ENCODE data around the gene LCE1F. TPM values are rescaled to one million over a fixed set of nuclear protein-coding genes. Genes with fewer than 3 reads are reported as not detected.

Gene LCE1F
- total and polyA plus RNA-seq, 12 donors, result not detected

GRCh38 chr1:152753586-152753985 is 21.4 kb upstream of the LCE1F start:
- Histone ChIP-seq H3K4me1 (replicated peaks in 1 of 2) (no peaks in the 10 kb centered on the region), H3K27ac (no peak overlapping the region), H3K36me3 (replicated peaks in 1 of 2) (no peaks in the 10 kb centered on the region), H3K9me3 (replicated peaks in 1 of 3) (no peaks in the 10 kb centered on the region), H3K27me3 (peaks cover 3% of the 10 kb centered on the region), H3K4me3 (no peak overlapping the region)
- 17 to 33% (median 23%) methylated on average over 1 of the region's 1 CpG for WGBS, 4 donors
- intact Hi-C loops (cut with DNase I), result no loop called here
- DNase-seq, result no peak
- TF ChIP-seq POLR2A (IDR thresholded peaks at IDR 0.05) (no peak), CTCF (IDR thresholded peaks at IDR 0.05) (no peak)

GRCh38 chr1:152756872-152757271 is 18.1 kb upstream of the LCE1F start:
- Histone ChIP-seq H3K4me3 (no peak overlapping the region), H3K27me3 (no peaks in the 10 kb centered on the region), H3K4me1 (replicated peaks in 1 of 2) (no peaks in the 10 kb centered on the region), H3K36me3 (replicated peaks in 1 of 2) (no peaks in the 10 kb centered on the region), H3K9me3 (replicated peaks in 1 of 3) (no peaks in the 10 kb centered on the region), H3K27ac (no peak overlapping the region)
- WGBS, 4 donors, result 70 to 87% (median 77%) methylated on average over 2 of the region's 2 CpGs
- TF ChIP-seq POLR2A (IDR thresholded peaks at IDR 0.05) (no peak), CTCF (IDR thresholded peaks at IDR 0.05) (no peak)
- no peak for DNase-seq
- intact Hi-C loops (cut with DNase I), result no loop called here

GRCh38 chr1:152757747-152758146 is 17.2 kb upstream of the LCE1F start, which contains the start of gene KPRP:
KPRP (plus strand) TSS chr1:152758025; CDS start chr1:152759589, 1,564 bp downstream.
- Histone ChIP-seq H3K27me3 (no peaks in the 10 kb centered on the region), H3K4me1 (replicated peaks in 1 of 2) (no peaks in the 10 kb centered on the region), H3K9me3 (replicated peaks in 1 of 3) (no peaks in the 10 kb centered on the region), H3K27ac (no peak within 1 kb of the TSS), H3K4me3 (no peak within 1 kb of the TSS), H3K36me3 (replicated peaks in 1 of 2) (no peaks in the 10 kb centered on the region)
- intact Hi-C loops (cut with DNase I), result no loop called here
- no peak for DNase-seq
- 67 to 75% (median 70%) methylated on average over 6 of the region's 6 CpGs for WGBS, 4 donors
- TF ChIP-seq CTCF (IDR thresholded peaks at IDR 0.05) (no peak), POLR2A (IDR thresholded peaks at IDR 0.05) (no peak)

GRCh38 chr1:152758636-152759035 is 16.3 kb upstream of the LCE1F start:
- no peak for DNase-seq
- no peak for TF ChIP-seq POLR2A (IDR thresholded peaks at IDR 0.05)
- TF ChIP-seq CTCF (IDR thresholded peaks at IDR 0.05), result no peak
- Histone ChIP-seq H3K4me3 (no peak overlapping the region), H3K27me3 (no peaks in the 10 kb centered on the region), H3K27ac (no peak overlapping the region), H3K9me3 (replicated peaks in 1 of 3) (no peaks in the 10 kb centered on the region), H3K4me1 (replicated peaks in 1 of 2) (no peaks in the 10 kb centered on the region), H3K36me3 (replicated peaks in 1 of 2) (no peaks in the 10 kb centered on the region)
- intact Hi-C loops (cut with DNase I), result no loop called here
- 69 to 79% (median 73%) methylated on average over 4 of the region's 4 CpGs for WGBS, 4 donors

All from adrenal gland (tissue), 12 donors.